Heart left ventricle (tissue), 16 donors: Measurements from ENCODE around the gene HNRNPR. TPM values are rescaled to one million over a fixed set of nuclear protein-coding genes. Genes with fewer than 3 reads are reported as not detected.
A peak's percentile ranks its signal among the peaks of the same experiment; 100 is the strongest.
"Not testable (repeated sequence)": the region's sequence is repeated elsewhere in the genome, so short reads cannot be mapped to it uniquely, and the experiment has no call there.

Experiments used
- ATAC-seq, 4 donors: fragments of 200-7000 bp; cut with Tn5 transposase; one replicate each; pipeline ENCODE4 v1.9.1; 2020 to 2022; ENCODE audit warnings: moderate library complexity in 4 of 4, mild to moderate bottlenecking in 3 of 4, moderate number of reproducible peaks in 1 of 4
- DNase-seq, 5 donors: peaks; one replicate each; pipeline ENCODE4 v3.0.0-alpha.2; 2020
- H3K27ac ChIP-seq, 12 donors: fragments of 200-600 bp; sonication (generic) in 4 of 12; one replicate each; pipeline versions ENCODE4 v1.5.0 to v1.8.0; 2016 to 2022; ENCODE audit warnings: mild to moderate bottlenecking in 2 of 12
- H3K27me3 ChIP-seq, 9 donors: fragments of 200-600 bp; sonication (generic) in 2 of 9; one replicate each; pipeline versions ENCODE4 v1.5.1 to v1.8.0; 2016 to 2022; ENCODE audit warnings: mild to moderate bottlenecking in 3 of 9
- H3K36me3 ChIP-seq, 9 donors: fragments of 200-600 bp; sonication (generic) in 2 of 9; one replicate each; pipeline versions ENCODE4 v1.5.0 to v1.8.0; 2018 to 2022; ENCODE audit warnings: mild to moderate bottlenecking in 2 of 9
- H3K4me1 ChIP-seq, 12 donors: fragments of 200-600 bp; sonication (generic) in 4 of 12; one replicate each; pipeline versions ENCODE4 v1.5.0 to v1.8.0; 2016 to 2022; ENCODE audit warnings: mild to moderate bottlenecking in 3 of 12
- H3K4me3 ChIP-seq, 12 donors: fragments of 200-600 bp; sonication (generic) in 4 of 12; one replicate each; pipeline versions ENCODE4 v1.5.0 to v1.8.0; 2017 to 2022; ENCODE audit warnings: mild to moderate bottlenecking in 9 of 12, moderate library complexity in 4 of 12
- H3K9me3 ChIP-seq, 12 donors: fragments of 200-600 bp; sonication (generic) in 4 of 12; one replicate each; pipeline versions ENCODE4 v1.5.0 to v1.8.0; 2016 to 2022; ENCODE audit warnings: mild to moderate bottlenecking in 1 of 12
- CTCF ChIP-seq, 12 donors: fragments of 200-600 bp; sonication (generic) in 4 of 12; IDR thresholded peaks; one replicate each; pipeline versions ENCODE4 v1.5.0 to v1.8.0; 2018 to 2022; ENCODE audit warnings: antibody characterized with exemption in 12 of 12, mild to moderate bottlenecking in 5 of 12
- POLR2A ChIP-seq, 2 donors: fragments of 450-650 bp; IDR thresholded peaks; one replicate each; pipeline ENCODE4 v1.6.1; 2017; ENCODE audit warnings: antibody characterized with exemption in 2 of 2, mild to moderate bottlenecking in 2 of 2, moderate library complexity in 2 of 2
- WGBS, 4 donors: extraction: QIAGEN DNeasy Blood & Tissue Kit in 2 of 4; methylation state at CpG; one replicate each; pipeline versions ENCODE4 v1.1.5 to v1.1.7; 2013 to 2018; 5-methylcytosine and 5-hydroxymethylcytosine counted together
- intact Hi-C, 10 donors: fragments of 100-400 bp; cut with DNase I; formaldehyde crosslinking; loops; one replicate each; pipeline versions ENCODE4 v1.11.1 to v1.14.2; 2022
- polyA plus RNA-seq, 2 donors: library from polyadenylated mRNA; stranded (reverse); fragments of 200-250 nt; gene quantifications; one replicate each; pipeline ENCODE4 v1.2.3, GENCODE V29; 2013
- total RNA-seq, 9 donors: library from RNA; depleted of rRNA in 2 of 9; stranded (reverse); fragments of >200 nt in 2 of 9; fragmentation: NEBNext Ultra II Directional in 3 of 9; extraction: Animal tissue kit (Norgen Biotek cat#: 25700) in 3 of 9; gene quantifications; one replicate each; pipeline versions ENCODE4 v1.1.0 to v1.2.4, GENCODE V29; 2016 to 2023
- donor health status: ischemic (EF 13 %, LVEDD 7.1; RV severe dilation, severe dysfunction).
- donor health status: healthy with polysubstance abuse.
- donor health status: DM: no; HTN: yes; CAD: no.
- donor health status: DM: no; HTN: no; CAD: no.
- donor health status: ischemic (EF 25% LVEDD 6.9; RV normal size, moderate dysfunction).
- donor health status: ischemic (EF 25% LVEDD 5.7; RV mildly dilated, moderate dysfunction).
- donor health status: healthy.
- donor health status: DM: yes; HTN: yes; CAD: no.
- donor health status: ischemic (EF 35%, LVEDD 5.7; RV mildly dilated, moderate dysfunction).
- donor health status: nonischemic (EF 11% LVEDD 7.7; RV severe dilation, severe dysfunction).
- donor health status: DM: yes; HTN: yes; CAD: no.
- donor health status: PGD.
- donor health status: ischemic (EF 29% LVEDD 5.4; RV normal size, mild dysfunction).
- donor health status: nonischemic (EF 23%, LVEDD 6.1; RV moderate dilation, normal function).

HNRNPR gene
- total and polyA plus RNA-seq, 11 donors, result 38.0 to 96.1 (median 69.2) TPM

- no peak overlapping the region for H3K4me3 ChIP-seq
- WGBS, 4 donors, result 67 to 76% (median 73%) methylated on average over 19 of the region's 19 CpGs
These were observed 33.1 kb upstream of the HNRNPR start for GRCh38 chr1:23376890-23377811.

GRCh38 chr1:23374079-23374735 is 30.1 kb upstream of the HNRNPR start:
- ATAC-seq, DNase-seq, H3K9me3 ChIP-seq, H3K27me3 ChIP-seq, H3K36me3 ChIP-seq, intact Hi-C loops, H3K4me3 ChIP-seq: not testable (repeated sequence)
- peaks cover 15 to 58% (median 38%) of the 10 kb centered on the region in 12 donors for H3K4me1 ChIP-seq
- peak overlapping the region in 1 of 12 donors; percentile 43 for H3K27ac ChIP-seq
- 87 to 96% (median 91%) methylated on average over 12 of the region's 12 CpGs for WGBS, 4 donors

More at GRCh38 chr1:23376890-23377811, 33.1 kb upstream of the HNRNPR start:
- Histone ChIP-seq H3K4me1 (peaks cover 0 to 36% (median 14%) of the 10 kb centered on the region in 12 donors), H3K27ac (peak overlapping the region in 11 of 12 donors; percentile 3 to 81 (median 58)), H3K27me3 (no peaks in the 10 kb centered on the region), H3K9me3 (no peaks in the 10 kb centered on the region), H3K36me3 (peaks cover 0 to 11% (median 0%) of the 10 kb centered on the region in 9 donors)
- intact Hi-C loops, result no loop called here
- ATAC-seq (peak; percentile 39 to 85 (median 80)), DNase-seq (peak in 4 of 5 donors; percentile 36 to 71 (median 60))
- TF ChIP-seq CTCF (IDR thresholded peaks at IDR 0.05) (no peak), POLR2A (IDR thresholded peaks at IDR 0.05) (no peak)

GRCh38 chr1:23371987-23372880 is 28.1 kb upstream of the HNRNPR start:
- intact Hi-C loops, result loop anchor here in 1 of 10 donors (2.0 kb wide), 1 partner anchor 23 kb away; no protein-coding TSS in a partner anchor
- no peak for TF ChIP-seq CTCF (IDR thresholded peaks at IDR 0.05)
- TF ChIP-seq POLR2A (IDR thresholded peaks at IDR 0.05), result no peak
- 71 to 79% (median 75%) methylated on average over 13 of the region's 13 CpGs for WGBS, 4 donors
- H3K27me3 ChIP-seq, result no peaks in the 10 kb centered on the region
- H3K4me3 ChIP-seq, result no peak overlapping the region
- peak overlapping the region in 9 of 12 donors; percentile 94 to 100 (median 98) for H3K27ac ChIP-seq
- peaks cover 0 to 6% (median under 1%) of the 10 kb centered on the region in 9 donors for H3K36me3 ChIP-seq
- no peaks in the 10 kb centered on the region for H3K9me3 ChIP-seq
- DNase-seq (no peak), ATAC-seq (no peak)
- H3K4me1 ChIP-seq, result peaks cover 17 to 52% (median 38%) of the 10 kb centered on the region in 12 donors
